MM.1S (cell line): ENCODE results near the gene DNLZ.
"Not testable (repeated sequence)": the region's sequence is repeated elsewhere in the genome, so short reads cannot be mapped to it uniquely, and the experiment has no call there.

Source experiments
- DNase-seq: peaks from one replicate; pipeline ENCODE4 v3.0.0-alpha.2; 2015
- H2AFZ ChIP-seq: fragments of 300-600 bp; sonication (generic); 2 replicates; pipeline ENCODE4 v1.6.0; 2016; ENCODE audit warnings: antibody characterized with exemption, low read length
- H3F3A ChIP-seq: fragments of 300-600 bp; sonication (generic); 2 replicates; pipeline ENCODE4 v1.6.1; 2016; ENCODE audit warnings: mild to moderate bottlenecking, antibody characterized with exemption, low read length, moderate library complexity, mixed read lengths; ENCODE audit not compliant: insufficient read depth
- H3K27ac ChIP-seq: fragments of 300-600 bp; sonication (generic); 2 replicates; pipeline ENCODE4 v1.5.1; 2016; ENCODE audit warnings: mild to moderate bottlenecking, low read length
- H3K27me3 ChIP-seq: fragments of 300-600 bp; sonication (generic); replicated peaks from 2 replicates; pipeline ENCODE4 v1.6.0; 2016; ENCODE audit warnings: low read length; ENCODE audit not compliant: insufficient read depth
- H3K36me3 ChIP-seq: fragments of 300-600 bp; sonication (generic); replicated peaks from 2 replicates; pipeline ENCODE4 v1.6.1; 2016; ENCODE audit warnings: mild to moderate bottlenecking, low read length, mixed read lengths; ENCODE audit not compliant: insufficient read depth
- H3K4me1 ChIP-seq: fragments of 300-600 bp; sonication (generic); 2 replicates; pipeline ENCODE4 v1.6.1; 2016; ENCODE audit warnings: low read length, mixed read lengths
- H3K4me2 ChIP-seq: fragments of 300-600 bp; sonication (generic); 2 replicates; pipeline ENCODE4 v1.6.0; 2016; ENCODE audit warnings: low read depth, low read length
- H3K4me3 ChIP-seq: fragments of 300-600 bp; sonication (generic); 2 replicates; pipeline ENCODE4 v1.5.1; 2016; ENCODE audit warnings: low read length, mixed read lengths
- H3K79me2 ChIP-seq: fragments of 300-600 bp; sonication (generic); 2 replicates; pipeline ENCODE4 v1.6.1; 2016; ENCODE audit warnings: mixed run types, low read length, mixed read lengths
- H3K9ac ChIP-seq: fragments of 300-600 bp; sonication (generic); 2 replicates; pipeline ENCODE4 v1.6.1; 2016; ENCODE audit warnings: low read length, mixed read lengths
- H3K9me2 ChIP-seq: fragments of 300-600 bp; sonication (generic); replicated peaks from 2 replicates; pipeline ENCODE4 v1.6.1; 2016; ENCODE audit warnings: mild to moderate bottlenecking, low read length, mixed read lengths; ENCODE audit not compliant: insufficient read depth
- H3K9me3 ChIP-seq: fragments of 300-600 bp; sonication (generic); replicated peaks from 2 replicates; pipeline ENCODE4 v1.6.1; 2016; ENCODE audit warnings: mild to moderate bottlenecking, low read length, mixed read lengths; ENCODE audit not compliant: insufficient read depth
- H4K20me1 ChIP-seq: fragments of 300-600 bp; sonication (generic); 2 replicates; pipeline ENCODE4 v1.6.1; 2016; ENCODE audit warnings: mild to moderate bottlenecking, low read length, moderate library complexity, mixed read lengths; ENCODE audit not compliant: insufficient read depth
- CTCF ChIP-seq: fragments of 300-600 bp; sonication (generic); IDR thresholded peaks from 2 replicates; pipeline ENCODE4 v1.5.1; 2016; ENCODE audit warnings: antibody characterized with exemption, low read length, mixed read lengths
- EZH2 ChIP-seq: fragments of 300-600 bp; sonication (generic); optimal IDR thresholded peaks from 2 replicates; pipeline ENCODE3; 2017; ENCODE audit warnings: low read depth, mild to moderate bottlenecking, antibody characterized with exemption, low read length, mixed read lengths
- EZH2phosphoT487 ChIP-seq: fragments of 300-600 bp; sonication (generic); IDR thresholded peaks from 2 replicates; pipeline ENCODE4 v1.6.1; 2018; ENCODE audit warnings: antibody characterized with exemption, low read length

Gene DNLZ

GRCh38 chr9:136321561-136321960 is 42.0 kb downstream of the DNLZ start:
- no peak overlapping the region for H3K4me2 ChIP-seq
- H4K20me1 ChIP-seq: no peaks in the 10 kb centered on the region

GRCh38 chr9:136320972-136321371 is 42.6 kb downstream of the DNLZ start:
- H2AFZ ChIP-seq, H3K4me3 ChIP-seq, H3K27ac ChIP-seq, H3K9ac ChIP-seq, H3K9me3 ChIP-seq, H4K20me1 ChIP-seq, H3K4me2 ChIP-seq, DNase-seq, H3F3A ChIP-seq, H3K4me1 ChIP-seq, H3K36me3 ChIP-seq, H3K9me2 ChIP-seq, H3K79me2 ChIP-seq: not testable (repeated sequence)
- peaks cover 97% of the 10 kb centered on the region for H3K27me3 ChIP-seq

More at GRCh38 chr9:136321561-136321960, 42.0 kb downstream of the DNLZ start:
- Histone ChIP-seq H3K36me3 (no peaks in the 10 kb centered on the region), H3K4me3 (no peak overlapping the region), H3K79me2 (no peaks in the 10 kb centered on the region), H3K27me3 (peaks cover 97% of the 10 kb centered on the region), H3K4me1 (no peaks in the 10 kb centered on the region), H3K9me3 (no peaks in the 10 kb centered on the region), H3F3A (no peaks in the 10 kb centered on the region), H2AFZ (no peak overlapping the region), H3K9me2 (no peaks in the 10 kb centered on the region), H3K27ac (no peak overlapping the region), H3K9ac (no peak overlapping the region)
- DNase-seq: no peak
- no peak for TF ChIP-seq EZH2phosphoT487
- TF ChIP-seq EZH2: no peak
- TF ChIP-seq CTCF: no peak

GRCh38 chr9:136319955-136320354 is 43.6 kb downstream of the DNLZ start:
- H2AFZ ChIP-seq, H4K20me1 ChIP-seq, H3K4me2 ChIP-seq, DNase-seq, H3K27ac ChIP-seq, H3K9me2 ChIP-seq, H3F3A ChIP-seq, H3K36me3 ChIP-seq, H3K9ac ChIP-seq, H3K4me1 ChIP-seq, H3K9me3 ChIP-seq, H3K79me2 ChIP-seq, H3K4me3 ChIP-seq: not testable (repeated sequence)
- peaks cover 97% of the 10 kb centered on the region for H3K27me3 ChIP-seq

- not testable (repeated sequence) for H3K79me2 ChIP-seq, H3K9me3 ChIP-seq, H3K4me3 ChIP-seq, H4K20me1 ChIP-seq, H3F3A ChIP-seq, H2AFZ ChIP-seq, H3K36me3 ChIP-seq, H3K9me2 ChIP-seq, H3K4me2 ChIP-seq, DNase-seq, H3K4me1 ChIP-seq, H3K9ac ChIP-seq, H3K27ac ChIP-seq
- peaks cover 97% of the 10 kb centered on the region for H3K27me3 ChIP-seq
These were observed 44.3 kb downstream of the DNLZ start for GRCh38 chr9:136319244-136319643.

GRCh38 chr9:136318776-136319241 is 44.7 kb downstream of the DNLZ start:
- no peaks in the 10 kb centered on the region for H3K9me2 ChIP-seq
- H3K79me2 ChIP-seq: no peaks in the 10 kb centered on the region
- no peaks in the 10 kb centered on the region for H3K36me3 ChIP-seq
- H3K27me3 ChIP-seq: peaks cover 97% of the 10 kb centered on the region
- H4K20me1 ChIP-seq: no peaks in the 10 kb centered on the region
- no peak overlapping the region for H2AFZ ChIP-seq
- H3K27ac ChIP-seq: no peak overlapping the region
- no peak overlapping the region for H3K4me3 ChIP-seq
- H3K9me3 ChIP-seq: no peaks in the 10 kb centered on the region
- no peaks in the 10 kb centered on the region for H3K4me1 ChIP-seq
- TF ChIP-seq EZH2: no peak
- no peak for TF ChIP-seq CTCF
- no peak for TF ChIP-seq EZH2phosphoT487
- H3K9ac ChIP-seq: no peak overlapping the region
- DNase-seq: no peak
- no peaks in the 10 kb centered on the region for H3F3A ChIP-seq
- H3K4me2 ChIP-seq: no peak overlapping the region
